ENCODE data around the gene RNF6. TPM values are rescaled to one million over a fixed set of nuclear protein-coding genes. Genes with fewer than 3 reads are reported as not detected.

RNF6 gene
- total and polyA plus RNA-seq, 10 of the 15 experiments (the other 5 are each of a cell fraction or from before 2014, with no cell fraction given), result 19.0 to 54.0 (median 33.8) TPM

- TF ChIP-seq CHD4 (IDR thresholded peaks at IDR 0.05) (no peak), NBN (IDR thresholded peaks at IDR 0.05) (no peak), PRDM15 (CRISPR knock-in tag; IDR thresholded peaks at IDR 0.05) (no peak), ELK1 (IDR thresholded peaks at IDR 0.05; ENCODE audit: low read depth, low read length) (no peak), IRF4 (IDR thresholded peaks at IDR 0.05; ENCODE audit: low read depth, low read length) (no peak), IKZF1 (conservative IDR thresholded peaks at IDR 0.05) (no peak), RUNX3 (IDR thresholded peaks at IDR 0.05; ENCODE audit: low read length) (no peak), E2F4 (IDR thresholded peaks at IDR 0.05; ENCODE audit: low read depth, low read length) (no peak), CBX3 (IDR thresholded peaks at IDR 0.05; ENCODE audit: borderline replicate concordance, low read depth) (no peak), IRF5 (IDR thresholded peaks at IDR 0.05; ENCODE audit: borderline replicate concordance) (no peak), TAF1 (IDR thresholded peaks at IDR 0.05; ENCODE audit: borderline replicate concordance, low read depth, low read length) (no peak)
These were observed 42.8 kb downstream of the RNF6 start (continued) for GRCh38 chr13:26179344-26179743.
